NOMO-1 treated with DMSO at 0.1 percent for 48 hours (cell line): ENCODE results near the gene QRSL1.
"Not testable (repeated sequence)": the region's sequence is repeated elsewhere in the genome, so short reads cannot be mapped to it uniquely, and the experiment has no call there.

Experiments
- DNase-seq: peaks from one replicate; lab custom pipeline; 2025; ENCODE audit not compliant: unreplicated experiment; lab: John Stamatoyannopoulos, UW

QRSL1 gene

GRCh38 chr6:106677282-106677681 is 47.9 kb downstream of the QRSL1 start:
- peak; percentile 20 for DNase-seq

GRCh38 chr6:106684011-106684410 is 54.6 kb downstream of the QRSL1 start:
- DNase-seq, result no peak

- no peak for DNase-seq
Measured at GRCh38 chr6:106685833-106686232, 56.5 kb downstream of the QRSL1 start.

GRCh38 chr6:106688177-106688951 is 59.0 kb downstream of the QRSL1 start:
- peak; percentile 62 for DNase-seq

- DNase-seq, result no peak
Measured at GRCh38 chr6:106692112-106692818, 62.9 kb downstream of the QRSL1 start.

GRCh38 chr6:106692819-106693208 is 63.4 kb downstream of the QRSL1 start:
- no peak for DNase-seq

- DNase-seq, result no peak
Measured at GRCh38 chr6:106693418-106693817, 64.0 kb downstream of the QRSL1 start.

GRCh38 chr6:106694343-106694742 is 65.0 kb downstream of the QRSL1 start:
- no peak for DNase-seq

GRCh38 chr6:106700581-106700980 is 71.2 kb downstream of the QRSL1 start:
- DNase-seq, result no peak

- not testable (repeated sequence) for DNase-seq
Measured at GRCh38 chr6:106701201-106701600, 71.8 kb downstream of the QRSL1 start.

GRCh38 chr6:106702046-106702445 is 72.7 kb downstream of the QRSL1 start:
- DNase-seq, result no peak

GRCh38 chr6:106702451-106703110 is 73.2 kb downstream of the QRSL1 start:
- DNase-seq, result no peak

GRCh38 chr6:106704327-106704726 is 74.9 kb downstream of the QRSL1 start:
- no peak for DNase-seq

GRCh38 chr6:106705156-106705555 is 75.8 kb downstream of the QRSL1 start:
- no peak for DNase-seq

GRCh38 chr6:106710580-106710979 is 81.2 kb downstream of the QRSL1 start:
- DNase-seq, result no peak

GRCh38 chr6:106714281-106714680 is 84.9 kb downstream of the QRSL1 start:
- no peak for DNase-seq

- no peak for DNase-seq
Measured at GRCh38 chr6:106715922-106716321, 86.5 kb downstream of the QRSL1 start.

GRCh38 chr6:106716966-106717365 is 87.6 kb downstream of the QRSL1 start:
- DNase-seq, result no peak
